A673 (cell line): ENCODE measurements around the gene PDE8B. TPM values are rescaled to one million over a fixed set of nuclear protein-coding genes. Genes with fewer than 3 reads are reported as not detected.

ENCODE experiments used
- BruUV-seq: library from RNA; stranded (reverse); fragments of 400-500 nt; replicated peaks from 2 replicates; lab custom pipeline; 2021; lab: Mats Ljungman, UMichigan
- CTCF ChIA-PET: fragments of 300-600 bp; sonication (Branson Sonifier 250); formaldehyde crosslinking; loops from one replicate; lab custom pipeline; 2022; ENCODE audit warnings: antibody characterized with exemption; lab: Charles Lee
- POLR2A ChIA-PET: fragments of 300-600 bp; sonication (Branson Sonifier 250); formaldehyde crosslinking; loops from one replicate; lab custom pipeline; 2022; ENCODE audit warnings: antibody characterized with exemption; ENCODE audit not compliant: low non-redundant PET; lab: Charles Lee
- DNase-seq: peaks from one replicate; pipeline ENCODE4 v3.0.0-alpha.2; 2015; ENCODE audit warnings: low spot score
- H3K27ac ChIP-seq: fragments of 200-600 bp; sonication (generic); 2 replicates; pipeline ENCODE4 v1.5.1; 2016; ENCODE audit warnings: mixed run types, low read depth, mild to moderate bottlenecking, mixed read lengths, antibody characterized with exemption, low read length; ENCODE audit not compliant: poor library complexity, severe bottlenecking
- H3K27me3 ChIP-seq: fragments of 200-600 bp; sonication (generic); replicated peaks from 2 replicates; pipeline ENCODE4 v1.6.1; 2017; ENCODE audit warnings: mixed run types, low read depth, mild to moderate bottlenecking, mixed read lengths, antibody characterized with exemption, low read length; ENCODE audit not compliant: insufficient read depth, poor library complexity
- H3K36me3 ChIP-seq: fragments of 200-600 bp; sonication (generic); 2 replicates; pipeline ENCODE4 v1.6.1; 2016; ENCODE audit warnings: mixed run types, mild to moderate bottlenecking, mixed read lengths, antibody characterized with exemption, low read length; ENCODE audit not compliant: insufficient read depth, poor library complexity, severe bottlenecking
- H3K4me1 ChIP-seq: fragments of 200-600 bp; sonication (generic); 2 replicates; pipeline ENCODE4 v1.6.1; 2017; ENCODE audit warnings: mixed run types, mild to moderate bottlenecking, mixed read lengths, antibody characterized with exemption, low read length; ENCODE audit not compliant: insufficient read depth, poor library complexity, severe bottlenecking
- H3K4me3 ChIP-seq: fragments of 200-600 bp; sonication (generic); 2 replicates; pipeline ENCODE4 v1.5.1; 2016; ENCODE audit warnings: low read depth, mixed run types, mild to moderate bottlenecking, mixed read lengths, low read length; ENCODE audit not compliant: poor library complexity, severe bottlenecking
- H3K9me3 ChIP-seq: fragments of 200-600 bp; sonication (generic); 2 replicates; pipeline ENCODE4 v1.6.1; 2016; ENCODE audit warnings: mixed run types, low read depth, mild to moderate bottlenecking, mixed read lengths, antibody characterized with exemption, low read length; ENCODE audit not compliant: poor library complexity, severe bottlenecking
- EZH2 ChIP-seq: fragments of 200-600 bp; sonication (generic); IDR thresholded peaks from 2 replicates; pipeline ENCODE4 v1.6.1; 2017; ENCODE audit warnings: borderline replicate concordance, low read depth, mild to moderate bottlenecking, mixed read lengths, antibody characterized with exemption, low read length; ENCODE audit not compliant: poor library complexity, severe bottlenecking
- intact Hi-C: fragments of 100-400 bp; cut with micrococcal nuclease; formaldehyde crosslinking; loops from one replicate; pipeline ENCODE4 v1.10.0; 2022; ENCODE audit not compliant: unreplicated experiment
- total RNA-seq: library from RNA; stranded (reverse); gene quantifications from 2 replicates; pipeline ENCODE4 v1.2.3, GENCODE V29; 2021
- TF ChIP-seq, protein P1 (sequence below): fragments of 300-800, 200-600 bp; sonication (generic); conservative IDR thresholded peaks from 2 replicates; pipeline ENCODE4 v1.5.1; 2017; ENCODE audit warnings: low read depth, mild to moderate bottlenecking, antibody characterized with exemption, low read length, moderate library complexity, mixed read lengths

Gene PDE8B
- total RNA-seq, 1 experiment from 2014 or later, result 0.69 TPM

GRCh38 chr5:77222722-77223121 is 12.2 kb downstream of the PDE8B start:
- Histone ChIP-seq H3K4me3 (no peak overlapping the region), H3K27ac (no peak overlapping the region), H3K9me3 (no peaks in the 10 kb centered on the region), H3K27me3 (peaks cover 34% of the 10 kb centered on the region), H3K4me1 (no peaks in the 10 kb centered on the region), H3K36me3 (no peaks in the 10 kb centered on the region)
- POLR2A ChIA-PET, result no interaction called here
- no TSS peak for BruUV-seq
- no peak for TF ChIP-seq EZH2
- TF ChIP-seq, protein P1, sequence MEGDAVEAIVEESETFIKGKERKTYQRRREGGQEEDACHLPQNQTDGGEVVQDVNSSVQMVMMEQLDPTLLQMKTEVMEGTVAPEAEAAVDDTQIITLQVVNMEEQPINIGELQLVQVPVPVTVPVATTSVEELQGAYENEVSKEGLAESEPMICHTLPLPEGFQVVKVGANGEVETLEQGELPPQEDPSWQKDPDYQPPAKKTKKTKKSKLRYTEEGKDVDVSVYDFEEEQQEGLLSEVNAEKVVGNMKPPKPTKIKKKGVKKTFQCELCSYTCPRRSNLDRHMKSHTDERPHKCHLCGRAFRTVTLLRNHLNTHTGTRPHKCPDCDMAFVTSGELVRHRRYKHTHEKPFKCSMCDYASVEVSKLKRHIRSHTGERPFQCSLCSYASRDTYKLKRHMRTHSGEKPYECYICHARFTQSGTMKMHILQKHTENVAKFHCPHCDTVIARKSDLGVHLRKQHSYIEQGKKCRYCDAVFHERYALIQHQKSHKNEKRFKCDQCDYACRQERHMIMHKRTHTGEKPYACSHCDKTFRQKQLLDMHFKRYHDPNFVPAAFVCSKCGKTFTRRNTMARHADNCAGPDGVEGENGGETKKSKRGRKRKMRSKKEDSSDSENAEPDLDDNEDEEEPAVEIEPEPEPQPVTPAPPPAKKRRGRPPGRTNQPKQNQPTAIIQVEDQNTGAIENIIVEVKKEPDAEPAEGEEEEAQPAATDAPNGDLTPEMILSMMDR, result no peak
- DNase-seq, result no peak
- intact Hi-C loops, result no loop called here
- CTCF ChIA-PET, result no interaction called here

DNA sequence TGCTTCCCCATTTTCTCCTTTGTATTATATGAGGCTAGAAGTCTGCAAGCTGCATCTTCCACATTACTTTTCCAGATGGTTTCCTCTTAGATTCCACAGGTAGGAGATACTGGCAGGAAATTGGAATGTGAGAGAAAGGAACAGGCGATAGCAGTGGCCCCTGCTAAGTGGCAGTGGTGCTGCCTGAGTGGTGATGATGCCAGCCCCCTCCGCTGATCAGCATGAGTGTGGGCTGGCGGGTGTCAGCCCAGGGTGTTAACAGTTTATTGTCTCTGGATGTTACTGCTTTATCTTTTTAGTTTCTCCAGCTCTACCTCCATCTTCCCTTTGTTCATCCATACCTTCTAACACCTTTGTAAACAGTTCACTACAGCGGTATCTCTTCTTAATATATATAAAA is 13.2 kb downstream of the PDE8B start:
- BruUV-seq, result no TSS peak
- no peaks in the 10 kb centered on the region for H3K36me3 ChIP-seq
- H3K4me1 ChIP-seq, result no peaks in the 10 kb centered on the region
- POLR2A ChIA-PET, result no interaction called here
- no peak for DNase-seq
- no peak for TF ChIP-seq EZH2
- TF ChIP-seq, protein P1, result no peak
- CTCF ChIA-PET, result no interaction called here
- H3K4me3 ChIP-seq, result no peak overlapping the region
- H3K9me3 ChIP-seq, result no peaks in the 10 kb centered on the region
- no peak overlapping the region for H3K27ac ChIP-seq
- peaks cover 39% of the 10 kb centered on the region for H3K27me3 ChIP-seq
- intact Hi-C loops, result no loop called here

DNA sequence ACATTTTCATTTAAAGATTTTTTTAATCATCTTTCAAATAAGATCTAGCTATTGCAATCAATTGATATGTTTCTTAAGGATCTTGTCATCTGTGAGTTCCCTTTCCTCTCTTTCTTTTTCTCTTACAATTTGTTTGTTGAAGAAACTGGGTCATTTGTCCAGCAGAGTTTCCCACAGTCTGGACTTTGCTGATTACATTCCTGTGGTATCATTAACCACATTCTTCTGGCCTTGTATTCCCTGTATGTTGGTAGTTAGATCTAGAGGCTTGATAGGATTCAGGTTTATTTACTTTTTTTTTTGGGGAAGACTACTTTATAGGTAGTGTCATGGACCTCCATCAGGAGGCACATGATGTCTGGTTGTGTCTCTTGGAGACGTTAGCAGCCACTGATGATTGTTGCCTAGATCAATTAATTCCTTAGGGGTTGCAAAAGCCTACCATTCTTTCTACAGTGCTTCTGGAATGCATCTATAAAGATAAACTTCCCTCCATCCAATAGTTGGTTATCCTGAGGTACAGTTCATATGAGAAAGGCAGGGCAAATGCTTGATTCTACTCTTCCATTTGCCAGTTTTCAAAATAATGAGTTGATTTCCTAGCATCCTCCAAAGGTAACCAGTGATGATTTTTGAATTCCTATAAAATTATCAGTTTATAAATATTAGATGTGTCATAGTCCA is 14.3 kb downstream of the PDE8B start:
- intact Hi-C loops, result no loop called here
- H3K4me3 ChIP-seq, result no peak overlapping the region
- H3K4me1 ChIP-seq, result no peaks in the 10 kb centered on the region
- no peak for DNase-seq
- ChIA-PET POLR2A (no interaction called here), CTCF (no interaction called here)
- H3K9me3 ChIP-seq, result no peaks in the 10 kb centered on the region
- H3K27me3 ChIP-seq, result peaks cover 39% of the 10 kb centered on the region
- H3K27ac ChIP-seq, result no peak overlapping the region
- BruUV-seq, result no TSS peak
- TF ChIP-seq EZH2, result no peak
- TF ChIP-seq, protein P1, result no peak
- H3K36me3 ChIP-seq, result no peaks in the 10 kb centered on the region
